ENCODE results near the gene PRAC1.

Gene PRAC1

DNA sequence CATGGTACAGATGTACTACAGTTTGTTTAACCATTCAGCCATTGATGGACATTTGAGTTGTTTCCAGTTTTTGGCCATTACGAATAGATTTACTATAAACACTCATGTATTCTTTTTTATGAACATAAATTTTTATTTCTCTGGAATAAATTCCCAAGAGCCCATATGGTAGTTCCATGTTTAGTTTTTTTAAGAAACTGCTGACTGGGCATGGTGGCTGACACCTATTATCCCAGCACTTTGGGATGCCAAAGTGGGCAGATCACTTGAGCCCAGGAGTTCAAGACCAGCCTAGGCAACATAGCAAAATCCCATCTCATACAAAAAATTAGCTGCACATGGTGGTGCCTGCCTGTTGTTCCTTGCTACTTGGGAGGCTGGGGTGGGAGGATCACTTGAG, 30.3 kb downstream of the PRAC1 start:
- no peak for DNase-seq

DNA sequence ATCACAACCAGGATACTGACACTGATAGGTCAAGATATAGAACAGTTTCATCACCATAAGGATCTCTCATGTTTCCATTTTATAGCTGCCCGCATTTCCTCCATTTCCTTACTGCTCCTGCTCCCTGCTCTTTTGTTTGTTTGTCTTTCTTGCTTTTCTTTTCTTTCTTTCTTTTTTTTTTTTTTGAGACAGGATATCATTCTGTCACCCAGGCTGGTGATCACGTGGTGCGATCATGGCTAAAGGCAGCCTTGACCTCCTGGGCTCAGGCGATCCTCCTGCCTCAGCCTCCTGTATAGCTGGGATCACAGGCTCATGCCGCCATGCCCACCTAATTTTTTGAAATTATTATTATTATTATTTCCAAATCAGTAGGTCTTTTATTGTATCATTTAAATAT, 31.7 kb downstream of the PRAC1 start:
- DNase-seq: no peak

DNA sequence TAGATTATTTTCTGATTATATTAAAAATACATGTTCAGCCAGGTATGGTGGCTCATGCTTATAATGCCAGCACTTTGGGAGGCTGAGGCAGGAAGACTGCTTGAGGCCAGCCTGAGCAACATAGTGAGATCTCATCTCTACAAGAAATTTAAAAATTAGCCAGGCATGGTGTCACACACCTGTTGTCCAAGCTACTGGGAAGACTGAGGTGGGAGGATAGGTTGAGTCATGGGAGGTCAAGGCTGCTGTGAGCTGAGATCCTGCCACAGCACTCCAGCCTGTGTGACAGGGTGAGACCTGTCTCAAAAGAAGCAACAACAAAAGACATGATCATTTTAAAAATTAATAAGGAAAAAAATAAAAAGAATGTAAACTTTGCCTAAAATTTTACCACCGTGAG, 40.7 kb downstream of the PRAC1 start:
- DNase-seq: no peak

DNA sequence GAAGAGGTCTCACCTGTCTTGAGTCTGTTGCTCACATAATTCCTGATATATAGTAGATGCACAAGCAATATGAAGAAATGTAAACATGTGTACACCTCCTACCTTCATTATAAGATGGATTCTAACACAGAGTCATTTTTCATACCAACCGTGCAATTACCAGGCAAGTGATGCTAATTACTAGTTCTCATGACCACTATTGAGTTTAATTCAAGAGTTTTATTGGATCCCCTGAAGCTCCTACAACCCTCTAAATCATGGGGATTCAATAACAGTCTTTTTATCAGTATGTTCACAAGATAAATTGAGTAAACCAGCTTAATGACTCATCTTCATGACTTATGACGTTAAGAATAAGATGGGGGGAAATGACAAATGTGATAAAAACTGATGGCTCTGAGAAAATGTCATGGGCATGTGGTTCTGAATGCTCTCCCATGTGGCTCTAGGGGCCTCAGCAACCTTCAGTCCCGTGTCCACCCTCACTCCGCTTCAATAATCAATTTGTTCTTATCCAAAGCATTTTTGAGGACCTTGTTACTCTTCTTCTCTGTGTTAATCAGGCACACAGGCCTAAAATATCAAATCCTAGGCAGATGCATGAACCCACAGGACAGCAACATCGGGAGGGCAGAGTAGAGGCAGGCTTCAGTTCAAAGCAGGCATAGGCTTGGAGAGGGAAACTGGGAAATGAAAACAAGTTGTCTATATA, 42.8 kb downstream of the PRAC1 start:
- no peak for DNase-seq

DNA sequence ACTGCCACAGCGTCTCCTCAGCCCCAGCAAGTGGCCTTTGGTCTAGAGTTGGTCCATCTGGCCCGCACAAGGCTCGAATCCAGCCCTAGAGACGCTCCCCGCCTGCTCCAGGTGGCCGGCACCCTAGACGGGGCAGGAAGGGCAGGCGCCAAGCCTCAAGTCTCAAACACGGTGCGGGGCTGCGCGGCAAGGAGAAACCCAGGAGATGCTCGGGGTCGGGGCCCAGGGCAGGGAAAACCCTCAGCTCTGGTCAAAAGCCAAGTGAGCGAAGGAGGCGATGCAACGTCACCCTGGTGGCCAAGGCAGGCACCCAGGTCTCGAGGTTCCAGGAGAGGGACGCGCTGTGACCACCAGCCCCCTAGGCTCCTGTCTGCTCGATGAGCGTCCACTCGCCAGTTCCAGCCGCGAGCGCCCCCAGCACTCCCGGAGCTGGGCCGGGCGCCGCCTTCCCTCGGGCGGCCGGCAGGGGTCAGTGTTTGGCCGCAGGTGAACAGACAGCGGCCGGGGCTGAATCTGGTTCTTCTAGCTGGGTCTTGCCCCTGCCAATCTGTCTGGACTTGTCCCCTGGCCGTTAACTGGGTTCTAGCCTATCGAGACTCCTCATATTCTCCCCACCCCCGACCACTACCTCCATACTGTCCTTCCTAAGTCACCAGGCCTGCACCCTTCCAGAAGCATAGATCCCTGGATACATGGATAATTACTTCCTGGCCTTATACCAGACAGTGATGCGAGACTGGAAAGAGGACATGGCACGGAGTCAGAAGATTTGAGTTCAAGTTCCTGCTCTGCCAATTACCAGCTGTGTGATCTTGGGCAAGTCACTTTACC, 44.0 kb downstream of the PRAC1 start:
- peak; percentile 90 for DNase-seq

DNA sequence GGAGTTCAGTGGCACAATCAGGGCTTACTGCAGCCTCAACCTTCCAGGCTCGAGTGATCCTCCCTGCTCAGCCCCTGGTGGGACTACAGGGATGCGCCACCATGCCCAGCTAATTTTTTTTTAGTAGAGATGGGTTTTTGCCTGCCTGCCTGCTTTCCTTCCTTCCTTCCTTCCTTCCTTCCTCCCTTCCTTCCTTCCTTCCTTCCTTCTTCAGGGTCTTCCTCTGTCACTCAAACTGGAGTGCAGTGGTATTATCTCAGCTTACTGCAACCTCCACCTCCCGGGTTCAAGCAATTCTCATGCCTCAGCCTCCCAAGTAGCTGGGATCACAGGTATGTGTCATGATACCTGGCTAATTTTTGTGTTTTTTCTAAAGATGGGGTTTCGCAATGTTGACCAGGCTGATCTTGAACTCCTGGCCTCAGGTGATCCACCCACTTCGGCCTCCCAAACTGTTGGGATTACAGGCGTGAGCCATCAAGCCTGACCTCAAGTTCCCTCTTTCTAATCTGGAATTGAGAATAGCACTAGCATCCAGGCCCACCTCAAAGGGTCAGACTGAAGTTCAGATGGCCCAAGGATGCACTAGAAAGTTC, 45.3 kb downstream of the PRAC1 start:
- DNase-seq: no peak

DNA sequence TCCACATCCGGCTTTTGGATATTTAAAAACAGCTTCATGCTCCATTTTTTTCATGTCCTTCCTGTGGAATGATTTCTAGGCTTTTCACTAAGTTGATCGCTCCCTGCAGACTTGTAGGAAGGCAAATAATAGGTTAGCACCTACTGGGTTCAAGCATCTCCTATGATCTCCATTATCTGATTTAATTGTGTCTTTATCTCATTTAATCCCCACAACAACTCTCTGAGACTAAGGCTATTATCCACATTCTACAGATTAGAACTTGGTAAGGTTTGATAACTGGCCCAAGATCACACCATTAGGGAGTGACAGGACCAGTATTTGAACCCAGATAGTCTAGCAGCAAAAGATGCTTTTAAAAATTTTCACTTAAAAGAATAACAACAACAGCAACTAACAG, 50.0 kb downstream of the PRAC1 start:
- DNase-seq: no peak

Data from retina (tissue), 1 donor.